HuH-7.5 (cell line): Measurements from ENCODE around the gene TEX28.
"Not testable (repeated sequence)": the region's sequence is repeated elsewhere in the genome, so short reads cannot be mapped to it uniquely, and the experiment has no call there.

ENCODE experiments used
- DNase-seq: peaks from one replicate; pipeline ENCODE4 v3.0.0; 2011; ENCODE audit warnings: low spot score

The TEX28 gene

GRCh38 chrX:154294791-154295574 is at the start of gene TEX28:
TEX28 (minus strand) TSS chrX:154295124; CDS start chrX:154292117, 3,007 bp downstream.
- DNase-seq, result no peak

- DNase-seq, result not testable (repeated sequence)
Observed at GRCh38 chrX:154343620-154344019, 48.7 kb upstream of the TEX28 start.

- DNase-seq, result not testable (repeated sequence)
Observed at GRCh38 chrX:154343063-154343462, 48.1 kb upstream of the TEX28 start.

GRCh38 chrX:154341399-154342298 is 46.7 kb upstream of the TEX28 start:
- not testable (repeated sequence) for DNase-seq

- DNase-seq, result no peak
Observed at GRCh38 chrX:154334496-154334895, 39.6 kb upstream of the TEX28 start.

- DNase-seq, result no peak
Observed at GRCh38 chrX:154333837-154334271, 38.9 kb upstream of the TEX28 start.

GRCh38 chrX:154333116-154333515 is 38.2 kb upstream of the TEX28 start:
- no peak for DNase-seq

- no peak for DNase-seq
Observed at GRCh38 chrX:154332561-154332960, 37.6 kb upstream of the TEX28 start.

GRCh38 chrX:154329294-154329693 is 34.4 kb upstream of the TEX28 start:
- no peak for DNase-seq

GRCh38 chrX:154328646-154329045 is 33.7 kb upstream of the TEX28 start:
- DNase-seq, result no peak

- DNase-seq, result no peak
Observed at GRCh38 chrX:154327038-154327820, 32.3 kb upstream of the TEX28 start.

GRCh38 chrX:154325541-154325940 is 30.6 kb upstream of the TEX28 start:
- DNase-seq, result no peak

- no peak for DNase-seq
Observed at GRCh38 chrX:154323537-154323936, 28.6 kb upstream of the TEX28 start.

GRCh38 chrX:154322890-154323289 is 28.0 kb upstream of the TEX28 start:
- DNase-seq, result no peak

GRCh38 chrX:154321594-154321993 is 26.7 kb upstream of the TEX28 start:
- peak; percentile 20 for DNase-seq

- DNase-seq, result no peak
Observed at GRCh38 chrX:154321152-154321551, 26.2 kb upstream of the TEX28 start.

GRCh38 chrX:154320406-154320805 is 25.5 kb upstream of the TEX28 start:
- no peak for DNase-seq

- no peak for DNase-seq
Observed at GRCh38 chrX:154317391-154317995, 22.6 kb upstream of the TEX28 start.

GRCh38 chrX:154315416-154315815 is 20.5 kb upstream of the TEX28 start:
- DNase-seq, result no peak

GRCh38 chrX:154313147-154313546 is 18.2 kb upstream of the TEX28 start:
- DNase-seq, result no peak

- no peak for DNase-seq
Observed at GRCh38 chrX:154312116-154312515, 17.2 kb upstream of the TEX28 start.
